Panc1 (cell line): Measurements from ENCODE around the gene IL11. TPM values are rescaled to one million over a fixed set of nuclear protein-coding genes. Genes with fewer than 3 reads are reported as not detected.

Source experiments
- ATAC-seq: fragments of 200-7000 bp; cut with Tn5 transposase; 2 replicates; pipeline ENCODE4 v1.9.1; 2020; ENCODE audit warnings: mild to moderate bottlenecking, moderate library complexity
- BruUV-seq: library from RNA; stranded (reverse); fragments of 400-500 nt; replicated peaks from 2 replicates; lab custom pipeline; 2021; lab: Mats Ljungman, UMichigan
- CTCF ChIA-PET: fragments of 300-600 bp; sonication (Branson Sonifier 250); formaldehyde crosslinking; loops from one replicate; lab custom pipeline; 2022; ENCODE audit warnings: antibody characterized with exemption; lab: Charles Lee
- POLR2A ChIA-PET: fragments of 300-600 bp; sonication (Branson Sonifier 250); formaldehyde crosslinking; loops from one replicate; lab custom pipeline; 2022; ENCODE audit warnings: antibody characterized with exemption; lab: Charles Lee
- DNase-seq: peaks from one replicate; pipeline ENCODE4 v3.0.0-alpha.2; 2010; ENCODE audit warnings: low read depth, low spot score
- H3K27ac ChIP-seq: 2 replicates; pipeline ENCODE4 v1.5.1; 2011; ENCODE audit warnings: mild to moderate bottlenecking, low read length, inconsistent platforms
- H3K27me3 ChIP-seq: fragments of 200-500 bp; sonication (Bioruptor generic); 2 replicates; pipeline ENCODE4 v1.6.0; 2014; ENCODE audit warnings: low read length, inconsistent platforms; ENCODE audit not compliant: control insufficient read depth, insufficient read depth
- H3K36me3 ChIP-seq: fragments of 200-500 bp; sonication (Bioruptor generic); 2 replicates; pipeline ENCODE4 v1.5.1; 2014; ENCODE audit warnings: inconsistent platforms, mild to moderate bottlenecking, low read length, moderate library complexity; ENCODE audit not compliant: control insufficient read depth, insufficient read depth
- H3K4me1 ChIP-seq: 2 replicates; pipeline ENCODE4 v1.5.1; 2011; ENCODE audit warnings: inconsistent platforms, mild to moderate bottlenecking, low read length, moderate library complexity; ENCODE audit not compliant: control insufficient read depth, insufficient read depth
- H3K4me3 ChIP-seq, 2 experiments: 2 replicates each; pipeline ENCODE4 v1.5.1; 2011 to 2012; ENCODE audit warnings: low read depth in 2 of 2, low read length in 2 of 2, mild to moderate bottlenecking in 2 of 2, inconsistent platforms in 1 of 2, moderate library complexity in 1 of 2
- H3K9me3 ChIP-seq: fragments of 200-500 bp; sonication (Bioruptor generic); 2 replicates; pipeline ENCODE4 v1.5.1; 2014; ENCODE audit warnings: low read depth, mild to moderate bottlenecking, inconsistent platforms, low read length, moderate library complexity; ENCODE audit not compliant: control insufficient read depth, insufficient read depth
- POLR2AphosphoS5 ChIP-seq: IDR thresholded peaks from 2 replicates; pipeline ENCODE4 v1.6.1; 2012; ENCODE audit warnings: mild to moderate bottlenecking, low read depth, low read length, moderate library complexity
- SIN3A ChIP-seq: IDR thresholded peaks from 2 replicates; pipeline ENCODE4 v1.6.1; 2012; ENCODE audit warnings: low read depth, mild to moderate bottlenecking, low read length, moderate library complexity, borderline replicate concordance; ENCODE audit not compliant: insufficient read depth
- TCF7L2 ChIP-seq: IDR thresholded peaks from 2 replicates; pipeline ENCODE4 v1.6.1; 2011; ENCODE audit warnings: mild to moderate bottlenecking, low read depth, low read length, inconsistent platforms
- in situ Hi-C: cut with HindIII; loops from 2 replicates; pipeline ENCODE4 v1.10.0; 2016; ENCODE audit warnings: low sequenced_read_pairs, low pct_unique_long_range_greater_than_20kb
- intact Hi-C: fragments of 100-400 bp; cut with micrococcal nuclease; formaldehyde crosslinking; loops from one replicate; pipeline ENCODE4 v1.10.0; 2022; ENCODE audit not compliant: unreplicated experiment
- total RNA-seq: library from RNA; stranded (reverse); gene quantifications from one replicate; pipeline ENCODE4 v1.2.1, GENCODE V29; 2021; ENCODE audit not compliant: unreplicated experiment
- TF ChIP-seq, protein P1 (sequence below): fragments of 450-650 bp; IDR thresholded peaks from 2 replicates; pipeline ENCODE4 v1.5.1; 2017; ENCODE audit warnings: mild to moderate bottlenecking
- TF ChIP-seq, protein P2 (sequence below), 2 experiments: IDR thresholded peaks; 2 replicates each; pipeline ENCODE4 v1.6.1; 2011 to 2012; ENCODE audit warnings: low read depth in 2 of 2, control low read depth in 1 of 2, low read length in 1 of 2, mild to moderate bottlenecking in 1 of 2, moderate library complexity in 1 of 2; ENCODE audit not compliant: insufficient read depth in 1 of 2

The IL11 gene
- total RNA-seq, 1 experiment from 2014 or later, result 4.4 TPM

DNA sequence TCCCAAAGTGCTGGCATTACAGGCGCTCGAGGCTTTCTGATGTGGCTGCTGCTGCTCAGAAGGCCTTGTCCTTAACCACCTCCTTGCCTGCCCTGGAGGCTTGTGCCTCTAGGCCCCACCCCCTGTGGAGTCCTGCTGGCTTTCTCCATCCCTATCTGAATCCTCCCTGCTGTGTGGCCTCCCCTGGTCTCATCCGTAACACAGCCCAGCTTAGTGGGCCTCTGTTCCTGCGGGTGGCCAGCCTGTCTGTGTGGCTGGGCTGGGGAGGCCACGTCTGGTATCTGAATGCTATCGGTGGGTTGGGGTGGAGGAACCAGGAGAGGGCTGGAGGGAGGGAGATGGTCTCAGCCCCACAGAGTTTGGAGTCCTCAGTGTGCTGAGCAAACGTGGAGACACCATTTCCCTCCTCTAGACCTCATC lies 20.2 kb upstream of the IL11 start:
- intact Hi-C loops (no loop called here), in situ Hi-C loops (no loop called here)
- DNase-seq, result no peak
- Histone ChIP-seq H3K27me3 (no peaks in the 10 kb centered on the region), H3K4me1 (peaks cover 53% of the 10 kb centered on the region), H3K9me3 (no peaks in the 10 kb centered on the region), H3K4me3 (no peak overlapping the region), H3K36me3 (peaks cover 22% of the 10 kb centered on the region), H3K27ac (0 out of 2 replicates have a peak overlapping the region, but pooled peaks have one; percentile 2)
- POLR2A ChIA-PET, result interaction anchor here (0.6 to 1.9 kb wide), 4 partner anchors 9 to 224 kb away, joined by 3 to 7 read pairs (median 4); partner anchors contain the start of gene DNAAF3
- TF ChIP-seq TCF7L2, result peak; percentile 32; the same call in 1 of the 2 replicates
- TF ChIP-seq POLR2AphosphoS5, result no peak
- CTCF ChIA-PET, result no interaction called here
- peak; percentile 9; the same call in 1 of the 2 replicates for ATAC-seq
- no TSS peak for BruUV-seq

DNA sequence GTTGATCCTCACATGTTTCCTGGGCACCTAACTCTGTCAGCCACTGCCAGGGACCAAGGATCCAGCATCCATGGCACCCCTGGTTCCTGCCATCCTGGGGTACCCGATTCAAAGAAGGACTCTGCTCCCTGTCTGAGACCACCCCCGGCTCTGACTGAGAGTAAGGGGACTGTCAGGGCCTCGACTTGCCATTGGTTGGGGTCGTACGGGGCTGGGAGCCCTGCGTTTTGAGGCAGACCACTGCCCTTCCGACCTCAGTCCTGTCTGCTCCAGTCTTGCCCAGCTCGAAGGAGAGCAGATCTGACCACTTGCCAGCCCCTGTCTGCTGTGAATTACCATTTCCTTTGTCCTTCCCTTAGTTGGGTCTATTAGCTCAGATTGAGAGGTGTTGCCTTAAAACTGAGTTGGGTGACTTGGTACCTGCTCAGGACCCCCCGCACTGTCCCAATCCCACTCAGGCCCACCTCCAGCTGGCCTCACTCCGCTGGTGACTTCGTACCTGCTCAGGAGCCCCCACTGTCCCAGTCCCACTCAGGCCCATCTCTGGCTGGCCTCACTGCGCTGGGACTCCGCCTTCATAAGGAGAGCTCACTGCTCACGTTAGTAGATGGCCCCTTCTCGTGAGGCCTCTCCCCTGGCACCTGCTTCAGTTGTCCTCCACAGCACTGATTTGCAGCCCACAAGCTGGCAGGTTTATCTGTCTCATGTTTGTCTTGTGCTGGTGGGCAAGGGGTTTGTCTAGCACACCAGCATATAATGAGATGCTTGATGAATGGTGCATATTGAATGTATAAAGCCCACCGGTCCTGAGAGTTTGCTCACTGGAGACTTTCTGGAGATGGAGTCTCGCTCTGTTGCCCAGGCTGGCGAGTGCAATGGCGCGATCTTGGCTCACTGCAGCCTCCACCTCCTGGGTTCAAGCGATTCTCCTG lies 19.4 kb upstream of the IL11 start:
- ChIA-PET CTCF (no interaction called here), POLR2A (interaction anchor here (0.6 to 1.9 kb wide), 4 partner anchors 10 to 223 kb away, joined by 3 to 7 read pairs (median 4); partner anchors contain the start of gene DNAAF3)
- no peak overlapping the region for H3K4me3 ChIP-seq
- H3K4me1 ChIP-seq, result peaks cover 58% of the 10 kb centered on the region
- no peak for TF ChIP-seq SIN3A
- peak; percentile 7; the same call in 1 of the 2 replicates for TF ChIP-seq POLR2AphosphoS5
- in situ Hi-C loops (no loop called here), intact Hi-C loops (no loop called here)
- H3K9me3 ChIP-seq, result no peaks in the 10 kb centered on the region
- no peak for ATAC-seq
- peaks cover 22% of the 10 kb centered on the region for H3K36me3 ChIP-seq
- H3K27ac ChIP-seq, result no peak overlapping the region
- no peak for DNase-seq
- no TSS peak for BruUV-seq
- no peaks in the 10 kb centered on the region for H3K27me3 ChIP-seq

- H3K9me3 ChIP-seq, result no peaks in the 10 kb centered on the region
- POLR2A ChIA-PET, result no interaction called here
- DNase-seq (no peak), ATAC-seq (no peak)
- no peak for TF ChIP-seq TCF7L2
- TF ChIP-seq, protein P1, sequence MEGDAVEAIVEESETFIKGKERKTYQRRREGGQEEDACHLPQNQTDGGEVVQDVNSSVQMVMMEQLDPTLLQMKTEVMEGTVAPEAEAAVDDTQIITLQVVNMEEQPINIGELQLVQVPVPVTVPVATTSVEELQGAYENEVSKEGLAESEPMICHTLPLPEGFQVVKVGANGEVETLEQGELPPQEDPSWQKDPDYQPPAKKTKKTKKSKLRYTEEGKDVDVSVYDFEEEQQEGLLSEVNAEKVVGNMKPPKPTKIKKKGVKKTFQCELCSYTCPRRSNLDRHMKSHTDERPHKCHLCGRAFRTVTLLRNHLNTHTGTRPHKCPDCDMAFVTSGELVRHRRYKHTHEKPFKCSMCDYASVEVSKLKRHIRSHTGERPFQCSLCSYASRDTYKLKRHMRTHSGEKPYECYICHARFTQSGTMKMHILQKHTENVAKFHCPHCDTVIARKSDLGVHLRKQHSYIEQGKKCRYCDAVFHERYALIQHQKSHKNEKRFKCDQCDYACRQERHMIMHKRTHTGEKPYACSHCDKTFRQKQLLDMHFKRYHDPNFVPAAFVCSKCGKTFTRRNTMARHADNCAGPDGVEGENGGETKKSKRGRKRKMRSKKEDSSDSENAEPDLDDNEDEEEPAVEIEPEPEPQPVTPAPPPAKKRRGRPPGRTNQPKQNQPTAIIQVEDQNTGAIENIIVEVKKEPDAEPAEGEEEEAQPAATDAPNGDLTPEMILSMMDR, result no peak
- TF ChIP-seq, protein P2, sequence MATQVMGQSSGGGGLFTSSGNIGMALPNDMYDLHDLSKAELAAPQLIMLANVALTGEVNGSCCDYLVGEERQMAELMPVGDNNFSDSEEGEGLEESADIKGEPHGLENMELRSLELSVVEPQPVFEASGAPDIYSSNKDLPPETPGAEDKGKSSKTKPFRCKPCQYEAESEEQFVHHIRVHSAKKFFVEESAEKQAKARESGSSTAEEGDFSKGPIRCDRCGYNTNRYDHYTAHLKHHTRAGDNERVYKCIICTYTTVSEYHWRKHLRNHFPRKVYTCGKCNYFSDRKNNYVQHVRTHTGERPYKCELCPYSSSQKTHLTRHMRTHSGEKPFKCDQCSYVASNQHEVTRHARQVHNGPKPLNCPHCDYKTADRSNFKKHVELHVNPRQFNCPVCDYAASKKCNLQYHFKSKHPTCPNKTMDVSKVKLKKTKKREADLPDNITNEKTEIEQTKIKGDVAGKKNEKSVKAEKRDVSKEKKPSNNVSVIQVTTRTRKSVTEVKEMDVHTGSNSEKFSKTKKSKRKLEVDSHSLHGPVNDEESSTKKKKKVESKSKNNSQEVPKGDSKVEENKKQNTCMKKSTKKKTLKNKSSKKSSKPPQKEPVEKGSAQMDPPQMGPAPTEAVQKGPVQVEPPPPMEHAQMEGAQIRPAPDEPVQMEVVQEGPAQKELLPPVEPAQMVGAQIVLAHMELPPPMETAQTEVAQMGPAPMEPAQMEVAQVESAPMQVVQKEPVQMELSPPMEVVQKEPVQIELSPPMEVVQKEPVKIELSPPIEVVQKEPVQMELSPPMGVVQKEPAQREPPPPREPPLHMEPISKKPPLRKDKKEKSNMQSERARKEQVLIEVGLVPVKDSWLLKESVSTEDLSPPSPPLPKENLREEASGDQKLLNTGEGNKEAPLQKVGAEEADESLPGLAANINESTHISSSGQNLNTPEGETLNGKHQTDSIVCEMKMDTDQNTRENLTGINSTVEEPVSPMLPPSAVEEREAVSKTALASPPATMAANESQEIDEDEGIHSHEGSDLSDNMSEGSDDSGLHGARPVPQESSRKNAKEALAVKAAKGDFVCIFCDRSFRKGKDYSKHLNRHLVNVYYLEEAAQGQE (IDR thresholded peaks at IDR 0.05; ENCODE audit: insufficient read depth in 1 of 2, low read depth in 2 of 2, low read length in 1 of 2), result no peak
- TF ChIP-seq POLR2AphosphoS5, result no peak
- no peak for TF ChIP-seq SIN3A
- H3K4me3 ChIP-seq, result peak overlapping the region; percentile 83 to 98
- peaks cover 22% of the 10 kb centered on the region for H3K36me3 ChIP-seq
- in situ Hi-C loops, result no loop called here
- intact Hi-C loops, result no loop called here
- BruUV-seq, result no TSS peak
- H3K4me1 ChIP-seq, result peaks cover 52% of the 10 kb centered on the region
- peak overlapping the region; percentile 97 for H3K27ac ChIP-seq
- CTCF ChIA-PET, result no interaction called here
- H3K27me3 ChIP-seq, result no peaks in the 10 kb centered on the region
Measured at GRCh38 chr19:55387736-55388497, 17.7 kb upstream of the IL11 start.
